Measurements from ENCODE around the gene NWD2. TPM values are rescaled to one million over a fixed set of nuclear protein-coding genes. Genes with fewer than 3 reads are reported as not detected.
"Not testable (repeated sequence)": the region's sequence is repeated elsewhere in the genome, so short reads cannot be mapped to it uniquely, and the experiment has no call there.

Gene NWD2
- total RNA-seq, 1 donor from 2014 or later = not detected

DNA sequence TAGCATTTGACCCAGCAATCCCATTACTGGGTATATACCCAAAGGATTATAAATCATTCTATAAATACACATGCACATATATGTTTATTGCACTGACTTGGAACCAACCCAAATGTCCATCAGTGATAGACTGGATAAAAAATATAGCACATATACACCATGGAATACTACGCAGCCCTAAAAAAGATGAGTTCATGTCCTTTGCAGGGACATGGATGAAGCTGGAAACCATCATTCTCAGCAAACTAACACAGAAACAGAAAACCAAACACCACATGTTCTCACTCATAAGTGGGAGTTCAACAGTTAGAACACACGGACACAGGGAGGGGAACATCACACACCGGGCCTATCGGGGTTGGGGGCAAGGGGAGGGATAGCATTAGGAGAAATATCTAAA is 250.8 kb downstream of the NWD2 start:
- not testable (repeated sequence) for DNase-seq (ENCODE audit: low read depth)

Measured in renal cortical epithelial cell (primary cell).